EL (cell line): ENCODE results near the gene CD63.

ENCODE experiments used
- DNase-seq: peaks from one replicate; pipeline ENCODE4 v3.0.0-alpha.2; 2016

Gene CD63

DNA sequence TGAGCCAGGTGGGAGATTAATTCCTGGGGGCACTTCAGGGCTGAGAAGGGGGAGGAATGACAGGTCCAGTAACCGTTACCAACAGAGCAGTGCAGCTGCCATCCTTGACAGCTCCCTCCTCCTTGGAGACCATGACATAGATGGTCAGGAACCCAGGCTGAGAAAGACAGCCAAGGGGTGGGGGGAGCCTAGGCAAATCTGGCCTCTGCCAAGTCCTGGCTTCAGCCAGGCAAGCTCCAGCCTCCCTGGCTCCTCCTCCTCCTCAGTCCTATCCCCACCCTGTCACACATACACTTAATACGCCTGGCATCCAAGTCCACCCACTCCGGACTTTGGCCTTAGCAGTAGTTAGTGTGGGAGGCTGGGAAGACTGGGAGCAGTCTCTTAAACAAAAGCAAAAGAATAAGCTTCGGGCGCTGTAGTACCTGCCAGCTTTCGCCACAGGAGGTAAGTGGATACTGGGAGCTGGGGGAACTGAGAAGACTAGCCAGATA is 8.7 kb downstream of the CD63 start, which contains the start of gene RDH5:
Gene RDH5 (plus strand): TSS at position 323 of the 494 bp plus-strand sequence. CDS start 792 bp downstream, outside the sequence.
- peak; percentile 84 for DNase-seq

DNA sequence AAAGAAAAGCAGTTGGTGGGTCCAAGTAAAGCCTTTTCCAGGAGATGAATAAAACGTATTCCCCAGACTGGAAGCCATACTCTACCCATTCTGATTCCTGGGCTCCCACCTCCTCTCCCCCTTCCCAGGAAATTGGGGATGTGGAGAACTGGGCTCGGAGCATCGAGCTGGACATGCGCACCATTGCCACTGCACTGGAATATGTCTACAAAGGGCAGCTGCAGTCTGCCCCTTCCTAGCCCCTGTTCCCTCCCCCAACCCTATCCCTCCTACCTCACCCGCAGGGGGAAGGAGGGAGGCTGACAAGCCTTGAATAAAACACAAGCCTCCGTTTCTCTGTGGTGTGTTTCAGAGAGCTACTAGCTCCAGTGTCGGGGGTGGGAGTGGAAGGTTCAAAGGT is 9.4 kb downstream of the CD63 start:
- no peak for DNase-seq

- no peak for DNase-seq
Observed at GRCh38 chr12:55718624-55719275, 10.1 kb downstream of the CD63 start.

DNA sequence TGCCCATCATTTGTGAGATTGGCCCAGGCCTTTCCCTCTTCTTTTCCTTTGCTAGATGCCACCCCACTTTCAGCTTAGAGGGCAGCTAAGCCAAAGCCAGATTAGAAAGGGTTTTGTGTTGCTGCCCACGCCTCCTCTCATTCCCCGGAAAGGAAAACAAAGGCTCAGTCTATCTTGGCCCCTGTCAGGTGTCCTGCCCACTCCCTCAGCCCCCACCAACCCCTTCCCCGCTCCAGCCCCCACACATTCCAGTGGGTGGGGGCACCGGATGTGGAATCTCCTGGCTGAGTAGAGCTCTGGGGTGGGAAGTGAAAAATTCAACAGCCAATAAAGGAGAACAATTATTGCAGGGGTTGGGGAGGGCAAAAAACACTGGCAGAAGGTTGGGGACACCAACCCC is 10.8 kb downstream of the CD63 start:
- DNase-seq = peak; percentile 46

DNA sequence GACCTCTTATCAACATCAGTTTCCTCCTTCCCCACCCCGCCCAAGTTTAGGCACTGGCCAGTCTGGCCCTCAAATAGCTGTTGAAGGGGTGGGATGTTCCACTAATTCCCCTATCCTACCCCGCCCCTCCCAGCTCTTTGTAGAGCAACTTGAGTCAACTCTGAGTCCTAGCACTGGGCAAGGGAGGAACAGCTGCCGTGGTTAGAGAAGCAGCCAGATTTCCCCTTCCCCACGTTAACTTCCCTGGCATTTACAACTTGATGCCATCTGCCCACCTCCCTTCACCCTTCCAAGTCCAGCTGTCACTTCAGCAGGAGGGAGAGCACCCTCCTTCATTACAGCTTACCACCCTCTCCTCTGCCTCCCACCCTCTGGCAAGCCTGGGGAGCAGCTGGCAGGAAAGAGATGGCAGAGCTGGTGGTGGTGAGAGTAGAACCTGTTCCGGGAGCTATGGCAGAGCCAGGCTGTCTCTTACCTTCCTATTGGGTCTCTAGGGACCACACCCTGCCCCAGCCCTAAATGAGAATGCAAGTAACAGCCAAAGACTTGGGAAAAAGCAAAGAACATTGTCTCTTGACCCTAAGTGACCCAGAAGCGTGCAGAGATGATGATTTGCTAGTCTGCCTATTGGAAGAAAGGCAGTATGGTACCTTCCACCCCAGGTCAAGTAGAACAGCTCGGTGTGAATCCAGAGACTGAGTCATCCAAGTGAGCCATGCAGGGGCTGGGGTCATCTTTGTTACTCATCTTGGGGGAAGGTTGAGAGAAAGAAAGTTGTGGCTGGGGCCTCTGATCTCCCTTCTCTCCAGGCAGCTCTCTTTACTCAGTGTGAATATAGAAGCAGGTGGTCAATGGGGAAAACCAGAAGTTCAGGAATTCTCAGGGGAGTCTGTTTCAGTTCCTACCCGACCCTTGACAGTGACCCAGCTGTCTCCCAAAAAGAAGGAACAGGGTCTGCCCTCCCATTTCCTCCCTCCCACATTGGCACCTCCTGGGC is 11.5 kb downstream of the CD63 start:
- peak; percentile 81 for DNase-seq

GRCh38 chr12:55716582-55716957 is 12.2 kb downstream of the CD63 start:
- DNase-seq = no peak

DNA sequence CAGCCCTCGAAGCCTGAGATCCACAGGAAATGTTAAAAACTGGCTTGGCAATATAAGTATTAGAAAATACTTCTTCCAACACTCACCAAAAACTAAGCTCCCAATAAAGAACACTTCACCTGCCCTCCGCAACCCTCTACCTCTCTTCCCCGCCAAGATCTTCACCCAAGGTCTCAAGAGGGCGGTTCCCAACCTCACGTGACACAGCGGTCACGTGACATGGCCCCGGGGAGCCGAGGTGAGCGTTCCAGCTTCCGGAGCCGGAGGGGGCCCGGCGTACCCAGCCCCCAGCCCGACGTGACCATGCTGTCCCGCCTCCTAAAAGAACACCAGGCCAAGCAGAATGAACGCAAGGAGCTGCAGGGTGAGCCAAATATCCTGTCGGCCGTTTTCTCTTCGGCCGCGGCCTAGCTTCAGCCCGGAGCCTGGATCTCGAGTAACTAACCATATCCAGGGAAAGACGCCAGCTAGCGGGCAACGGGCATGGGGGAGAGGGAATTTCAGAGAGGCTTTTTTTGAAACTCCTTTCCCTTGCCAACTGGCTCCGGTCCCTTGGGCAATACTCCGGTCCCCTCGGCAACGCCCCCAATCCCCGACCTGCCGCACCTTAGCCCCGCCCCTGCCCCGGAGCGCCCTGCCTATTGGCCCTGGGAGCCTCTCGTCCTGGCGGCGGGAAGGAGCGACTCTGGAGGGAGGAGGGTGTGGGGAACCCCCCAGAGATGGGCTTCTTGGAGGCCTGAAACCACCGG is 12.8 kb downstream of the CD63 start, which contains the start of gene BLOC1S1:
Gene BLOC1S1 (plus strand): TSS at position 214 of the 749 bp plus-strand sequence. CDS start 6 bp downstream, at position 220.
- DNase-seq = peak; percentile 94

- no peak for DNase-seq
Observed at GRCh38 chr12:55715169-55715764, 13.5 kb downstream of the CD63 start.

DNA sequence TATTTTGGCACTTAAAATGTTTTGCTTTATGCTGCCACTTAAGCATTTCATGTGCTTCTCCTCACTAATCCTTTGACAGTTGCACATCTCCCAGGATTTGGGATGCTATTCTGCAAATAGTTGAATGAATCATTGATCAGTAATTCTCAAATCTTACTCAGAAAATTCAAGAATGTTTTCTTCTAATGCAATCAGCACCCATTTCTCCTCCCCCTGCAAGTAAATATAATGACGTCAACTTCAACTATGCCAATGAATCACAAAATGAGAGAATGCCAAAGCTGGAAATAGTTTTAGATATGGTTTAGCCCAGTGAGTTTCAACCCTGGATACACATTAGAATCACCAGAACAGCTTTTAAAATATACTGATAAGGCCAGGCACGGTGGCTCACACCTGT is 15.1 kb downstream of the CD63 start:
- DNase-seq = peak; percentile 92

GRCh38 chr12:55712700-55713415 is 16.0 kb downstream of the CD63 start:
- no peak for DNase-seq

DNA sequence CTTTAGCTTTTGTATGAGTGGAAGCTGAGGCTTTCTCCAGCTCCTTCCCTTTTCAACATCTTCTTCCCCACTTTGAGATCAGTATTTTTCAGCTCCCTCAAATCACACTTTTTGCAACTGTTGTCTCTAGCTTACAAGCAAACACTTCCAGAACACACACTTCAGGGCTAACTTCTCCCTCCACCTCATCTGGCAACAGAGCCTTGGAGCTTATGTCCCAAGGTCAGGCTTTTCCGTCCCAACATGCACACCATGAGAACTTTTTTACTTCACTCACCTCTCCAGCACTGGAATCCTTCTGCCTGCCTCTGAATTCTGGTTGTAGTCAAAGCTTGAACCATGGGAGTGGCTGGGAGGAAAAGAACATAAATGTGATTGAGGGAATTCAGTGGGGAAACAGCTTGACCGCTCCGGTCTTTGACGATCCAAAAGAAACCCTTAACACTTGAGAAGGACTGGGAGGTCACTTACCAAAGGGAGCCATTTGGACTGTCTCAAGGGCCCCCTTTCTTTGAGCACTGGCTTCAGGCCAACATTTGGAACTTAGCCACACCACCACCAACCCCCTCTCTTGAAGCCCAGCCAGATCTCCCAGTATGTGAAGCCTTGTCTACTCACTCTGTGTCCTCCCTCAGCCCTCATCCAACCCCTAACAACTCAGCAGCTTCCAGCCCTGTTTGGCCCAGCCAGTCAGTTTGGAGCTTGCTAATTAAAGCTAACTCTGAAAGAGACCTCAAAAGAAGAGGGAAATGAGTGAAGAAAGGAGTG is 16.8 kb downstream of the CD63 start:
- no peak for DNase-seq

GRCh38 chr12:55708695-55709233 is 20.0 kb downstream of the CD63 start:
- no peak for DNase-seq

- peak; percentile 72 for DNase-seq
Observed at GRCh38 chr12:55707841-55708694, 20.7 kb downstream of the CD63 start, which contains the start of gene ITGA7. Gene ITGA7 (minus strand): TSS chr12:55707904. CDS start chr12:55707682, 222 bp downstream.

GRCh38 chr12:55707219-55707671 is 21.6 kb downstream of the CD63 start:
- peak; percentile 43 for DNase-seq

DNA sequence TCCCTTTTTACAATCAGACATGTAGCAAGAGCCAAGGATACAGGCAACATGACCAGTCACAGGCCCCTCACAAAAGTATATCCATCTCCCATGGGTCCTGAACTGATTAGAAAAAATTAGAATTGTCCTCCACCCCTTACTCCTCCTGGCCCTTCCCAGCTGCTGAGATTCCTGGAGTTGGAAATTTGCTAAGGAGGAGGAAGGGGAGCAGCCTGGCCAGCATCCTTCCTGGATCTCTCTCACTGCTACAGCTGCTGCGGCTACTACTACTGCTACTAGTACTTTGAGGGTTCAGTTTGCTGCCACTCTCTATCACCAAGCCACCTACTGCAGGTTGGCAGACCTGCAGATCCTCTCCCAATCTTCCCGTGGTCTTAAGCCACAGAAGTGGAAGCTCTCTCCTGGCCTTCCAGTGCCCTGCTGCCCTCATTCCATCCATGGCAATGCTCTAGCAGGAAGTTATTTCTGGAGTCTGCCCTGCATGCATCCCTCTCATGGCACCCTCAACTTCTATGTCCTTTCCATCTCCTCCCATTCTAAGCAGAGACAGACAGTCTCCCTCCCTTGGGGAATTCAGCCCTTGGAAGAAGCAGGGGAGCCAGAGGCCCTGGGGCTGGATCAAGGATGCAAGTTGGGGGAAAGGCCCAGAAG is 22.1 kb downstream of the CD63 start:
- DNase-seq = no peak

- no peak for DNase-seq
Observed at GRCh38 chr12:55705782-55706402, 22.9 kb downstream of the CD63 start.

DNA sequence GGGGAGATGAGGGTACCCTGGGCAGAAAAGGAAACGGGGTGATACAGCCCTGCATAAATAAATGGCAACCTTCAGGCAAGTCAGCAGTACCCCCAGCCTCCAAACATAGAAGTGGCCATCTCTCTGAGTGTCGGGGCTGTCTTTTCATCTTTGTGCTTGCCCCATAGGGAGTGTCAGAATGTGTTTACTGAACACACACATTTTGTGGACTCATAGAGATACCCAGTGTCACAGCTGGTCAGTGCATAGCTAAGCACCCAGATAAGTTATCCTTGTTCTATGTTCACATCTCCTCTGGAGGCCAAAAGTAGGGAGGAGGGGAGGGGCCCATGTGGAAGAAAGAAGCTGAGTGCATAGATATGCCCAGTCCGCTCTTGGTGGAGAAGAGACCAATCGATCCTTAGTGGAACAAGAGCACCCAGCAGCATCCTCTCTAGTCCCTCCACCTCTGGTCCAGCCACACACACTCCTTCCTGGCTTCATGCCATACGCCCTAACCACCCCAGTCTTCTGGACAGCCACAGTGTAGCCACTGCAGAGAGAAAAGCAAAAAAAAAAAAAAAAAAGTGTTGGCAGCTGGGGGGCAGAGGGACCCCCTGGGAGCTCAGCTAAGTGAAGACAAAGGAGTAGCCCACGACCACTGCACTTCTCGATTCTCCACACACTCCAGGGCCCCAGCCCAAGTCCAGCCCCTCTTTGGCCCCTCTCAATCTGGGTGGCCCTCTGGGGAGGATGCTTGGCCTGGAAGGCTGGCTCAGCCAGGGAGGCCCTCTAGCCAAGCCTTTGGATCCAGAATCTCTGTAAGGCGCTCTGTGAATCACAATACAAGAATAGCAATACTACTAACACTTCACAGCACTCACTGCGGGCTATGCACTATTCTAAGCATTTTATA is 23.7 kb downstream of the CD63 start:
- DNase-seq = no peak
